NB4 (cell line): Measurements from ENCODE around the gene CTNND2.

ENCODE experiments used
- DNase-seq: peaks from one replicate; pipeline ENCODE4 v3.0.0; 2010; ENCODE audit warnings: low read depth
- H3K4me3 ChIP-seq: one replicate; pipeline ENCODE4 v1.5.1; 2011; ENCODE audit warnings: mild to moderate bottlenecking, low read depth, low read length, moderate library complexity
- MAX ChIP-seq: IDR thresholded peaks from 2 replicates; pipeline ENCODE4 v1.6.1; 2011; ENCODE audit warnings: low read depth, low read length
- MYC ChIP-seq: IDR thresholded peaks from 2 replicates; pipeline ENCODE4 v1.6.1; 2011; ENCODE audit warnings: low read depth, low read length
- POLR2A ChIP-seq: IDR thresholded peaks from 2 replicates; pipeline ENCODE4 v1.6.1; 2011; ENCODE audit warnings: mild to moderate bottlenecking; ENCODE audit not compliant: insufficient read length; ENCODE audit errors: extremely low read depth
- TF ChIP-seq, protein P1 (sequence below): IDR thresholded peaks from one replicate; pipeline ENCODE4 v1.5.1; 2012; ENCODE audit warnings: low read depth, low read length

Gene CTNND2

GRCh38 chr5:11679676-11680075 is 224.6 kb downstream of the CTNND2 start:
- no peak overlapping the region for H3K4me3 ChIP-seq
- no peak for DNase-seq
- TF ChIP-seq MYC (no peak), MAX (no peak), POLR2A (no peak)
- TF ChIP-seq, protein P1, sequence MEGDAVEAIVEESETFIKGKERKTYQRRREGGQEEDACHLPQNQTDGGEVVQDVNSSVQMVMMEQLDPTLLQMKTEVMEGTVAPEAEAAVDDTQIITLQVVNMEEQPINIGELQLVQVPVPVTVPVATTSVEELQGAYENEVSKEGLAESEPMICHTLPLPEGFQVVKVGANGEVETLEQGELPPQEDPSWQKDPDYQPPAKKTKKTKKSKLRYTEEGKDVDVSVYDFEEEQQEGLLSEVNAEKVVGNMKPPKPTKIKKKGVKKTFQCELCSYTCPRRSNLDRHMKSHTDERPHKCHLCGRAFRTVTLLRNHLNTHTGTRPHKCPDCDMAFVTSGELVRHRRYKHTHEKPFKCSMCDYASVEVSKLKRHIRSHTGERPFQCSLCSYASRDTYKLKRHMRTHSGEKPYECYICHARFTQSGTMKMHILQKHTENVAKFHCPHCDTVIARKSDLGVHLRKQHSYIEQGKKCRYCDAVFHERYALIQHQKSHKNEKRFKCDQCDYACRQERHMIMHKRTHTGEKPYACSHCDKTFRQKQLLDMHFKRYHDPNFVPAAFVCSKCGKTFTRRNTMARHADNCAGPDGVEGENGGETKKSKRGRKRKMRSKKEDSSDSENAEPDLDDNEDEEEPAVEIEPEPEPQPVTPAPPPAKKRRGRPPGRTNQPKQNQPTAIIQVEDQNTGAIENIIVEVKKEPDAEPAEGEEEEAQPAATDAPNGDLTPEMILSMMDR = no peak

GRCh38 chr5:11675184-11675583 is 229.1 kb downstream of the CTNND2 start:
- H3K4me3 ChIP-seq = no peak overlapping the region
- TF ChIP-seq MYC (no peak), MAX (no peak), POLR2A (no peak)
- TF ChIP-seq, protein P1 = no peak
- DNase-seq = no peak

DNA sequence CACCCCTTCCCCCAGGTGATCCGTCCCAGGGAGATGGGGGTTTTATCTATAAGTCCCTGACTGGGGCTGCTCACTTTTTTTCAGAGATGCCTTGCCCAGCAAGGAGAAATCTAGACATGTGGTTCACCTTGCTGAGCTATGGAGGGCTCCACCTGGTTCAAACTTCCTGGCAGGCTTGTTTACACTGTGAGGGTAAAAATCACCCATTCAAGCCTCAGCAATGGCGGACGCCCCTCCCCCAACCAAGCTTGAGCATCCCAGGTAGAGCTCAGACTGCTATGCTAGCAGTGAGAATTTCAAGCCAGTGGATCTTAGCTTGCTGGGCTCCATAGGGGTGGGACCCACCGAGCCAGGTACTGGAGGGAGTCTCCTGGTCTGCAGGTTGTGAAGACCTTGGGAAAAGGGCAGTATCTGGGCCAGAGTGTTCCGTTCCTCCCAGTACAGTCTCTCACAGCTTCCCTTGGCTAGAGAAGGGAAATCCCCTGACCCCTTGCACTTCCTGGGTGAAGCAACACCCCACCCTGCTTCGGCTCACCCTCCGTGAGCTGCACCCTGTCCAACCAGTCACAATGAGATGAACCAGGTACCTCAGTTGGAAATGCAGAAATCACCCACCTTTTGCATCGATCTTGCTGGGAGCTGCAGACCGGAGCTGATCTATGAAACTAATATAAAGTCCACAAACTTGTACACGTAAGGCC is 231.7 kb downstream of the CTNND2 start:
- DNase-seq = no peak
- TF ChIP-seq, protein P1 = no peak
- no peak for TF ChIP-seq MYC
- TF ChIP-seq POLR2A = no peak
- TF ChIP-seq MAX = no peak
- H3K4me3 ChIP-seq = no peak overlapping the region

GRCh38 chr5:11658376-11658775 is 245.9 kb downstream of the CTNND2 start:
- no peak for DNase-seq
- no peak overlapping the region for H3K4me3 ChIP-seq
- TF ChIP-seq MYC (no peak), MAX (no peak), POLR2A (no peak)
- TF ChIP-seq, protein P1 = no peak

- no peak overlapping the region for H3K4me3 ChIP-seq
- DNase-seq = no peak
- TF ChIP-seq POLR2A = no peak
- no peak for TF ChIP-seq MYC
- TF ChIP-seq, protein P1 = no peak
- no peak for TF ChIP-seq MAX
Observed at GRCh38 chr5:11656916-11657315, 247.3 kb downstream of the CTNND2 start.

DNA sequence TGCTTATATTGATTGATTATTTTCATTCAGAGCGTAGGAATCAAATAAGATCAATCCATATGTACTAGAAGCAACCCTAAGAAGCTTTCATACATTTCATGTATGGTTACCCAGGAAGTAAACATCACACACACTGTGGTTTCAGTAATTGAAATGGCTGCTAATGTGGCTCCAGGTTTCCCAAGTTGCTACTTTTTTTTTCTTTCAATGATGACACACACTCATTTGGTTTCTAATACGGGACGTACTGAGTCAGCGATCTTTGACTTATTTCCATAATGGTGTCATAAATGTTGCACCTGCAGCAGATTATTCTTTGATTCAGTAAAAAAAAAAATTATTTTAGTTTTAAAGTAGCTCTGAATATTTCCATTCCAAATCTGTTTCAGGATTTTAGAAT is 248.6 kb downstream of the CTNND2 start:
- DNase-seq = no peak
- TF ChIP-seq, protein P1 = no peak
- TF ChIP-seq POLR2A (no peak), MYC (no peak), MAX (no peak)
- H3K4me3 ChIP-seq = no peak overlapping the region
